PFSK-1 (cell line): ENCODE measurements around the gene FAM120B.

Experiments
- POLR2AphosphoS5 ChIP-seq: IDR thresholded peaks from 2 replicates; pipeline ENCODE4 v1.6.1; 2012; ENCODE audit warnings: low read depth, mild to moderate bottlenecking, control low read depth, low read length, moderate library complexity
- TAF1 ChIP-seq: IDR thresholded peaks from 2 replicates; pipeline ENCODE4 v1.6.1; 2012; ENCODE audit warnings: low read length, control low read depth, borderline replicate concordance; ENCODE audit not compliant: insufficient read depth

DNA sequence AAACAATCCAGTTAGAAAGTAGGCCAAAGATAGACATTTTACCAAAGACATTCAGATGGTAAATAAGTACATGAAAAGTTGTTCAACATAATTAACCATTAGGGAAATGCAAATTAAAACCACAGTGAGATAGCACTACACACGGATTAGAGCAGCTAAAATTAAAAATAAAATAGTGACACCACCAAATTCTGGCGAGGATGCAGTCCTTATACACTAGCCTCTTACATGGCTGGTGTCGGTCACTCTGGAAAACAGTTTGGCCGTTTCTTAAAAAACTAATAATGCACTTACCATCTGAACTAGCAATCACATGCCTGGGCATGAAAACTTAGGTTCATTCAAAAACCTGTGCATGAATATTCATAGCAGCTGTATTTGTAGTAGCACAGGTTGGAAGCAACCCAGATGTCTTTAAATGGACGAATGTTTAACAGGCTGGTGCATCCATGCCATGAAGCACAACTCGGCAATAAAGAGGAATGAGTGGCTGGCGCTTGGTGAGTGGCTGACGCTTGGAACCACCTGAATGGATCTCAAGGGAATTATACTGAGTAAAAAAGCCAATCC is 77.0 kb downstream of the FAM120B start:
- TF ChIP-seq TAF1 (no peak), POLR2AphosphoS5 (no peak)
